H54 (cell line): ENCODE data around the gene ADGRD1.
"Not testable (repeated sequence)": the region's sequence is repeated elsewhere in the genome, so short reads cannot be mapped to it uniquely, and the experiment has no call there.

Experiments used
- DNase-seq: peaks from one replicate; pipeline ENCODE4 v3.0.0; 2011; ENCODE audit warnings: low spot score, mixed read lengths; ENCODE audit not compliant: insufficient read length
- FAIRE-seq: peaks from 3 replicates; lab custom pipeline; 2011; peaks lifted over from hg19 to GRCh38; lab: Jason Lieb, UNC
- POLR2A ChIP-seq: IDR thresholded peaks from 2 replicates; pipeline ENCODE4 v1.6.1; 2011; ENCODE audit warnings: low read depth, mild to moderate bottlenecking, low read length

Gene ADGRD1

DNA sequence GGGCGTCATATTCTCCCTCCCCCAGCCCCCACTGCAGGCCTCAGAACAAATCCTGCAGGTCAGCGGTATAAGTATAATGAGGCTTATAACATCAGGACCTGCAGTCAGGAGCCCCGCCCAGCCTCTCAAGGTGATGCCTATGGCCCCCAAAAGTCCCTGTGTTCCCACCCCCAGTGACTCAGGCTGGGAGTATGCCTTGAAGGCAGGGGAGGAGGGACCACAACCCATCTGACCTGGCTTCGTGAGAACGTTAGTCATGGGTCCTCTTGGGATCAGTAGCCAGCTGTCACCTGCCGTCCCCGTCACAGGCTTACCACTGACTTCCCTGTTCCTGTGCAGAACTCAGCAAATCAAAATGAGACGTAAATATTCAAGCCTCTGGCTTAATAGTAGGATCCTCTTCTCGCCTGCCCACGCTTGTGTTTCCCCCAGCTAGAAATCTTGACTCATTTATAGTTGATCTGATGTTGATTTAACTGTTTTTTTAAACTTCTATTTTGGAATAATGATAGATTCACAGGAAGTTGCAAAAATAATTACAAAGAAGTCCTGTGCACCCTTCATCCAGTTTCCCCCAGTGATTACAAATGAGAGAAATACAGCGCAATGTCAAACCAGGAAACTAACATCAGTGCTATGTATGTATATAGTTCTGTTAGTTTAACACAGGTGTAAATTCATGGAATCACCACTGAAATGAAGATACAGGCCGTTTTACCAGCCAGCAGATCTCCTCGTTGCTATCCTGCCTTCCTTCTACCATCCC is 107.5 kb downstream of the ADGRD1 start:
- FAIRE-seq, result no peak
- no peak for TF ChIP-seq POLR2A
- DNase-seq, result no peak

DNA sequence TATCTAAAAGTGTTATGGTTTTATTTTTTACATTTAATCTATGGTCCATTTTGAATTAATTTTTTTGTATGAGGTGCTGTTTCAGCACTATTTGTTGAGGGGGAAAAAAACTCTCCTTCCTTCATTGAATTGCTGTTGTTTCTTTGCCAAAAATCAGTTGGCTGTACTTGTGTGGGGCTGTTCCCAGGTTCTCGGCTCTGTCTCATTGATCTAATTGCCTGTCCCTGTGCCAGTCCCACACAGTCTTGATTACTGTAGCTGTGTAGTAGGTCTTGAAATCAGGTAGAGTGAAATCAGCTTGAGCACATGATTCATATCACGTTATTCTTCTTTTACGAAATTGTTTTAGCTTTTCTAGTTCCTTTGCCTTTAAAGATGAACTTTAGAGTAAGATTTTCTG is 109.7 kb downstream of the ADGRD1 start:
- DNase-seq (no peak), FAIRE-seq (no peak)
- no peak for TF ChIP-seq POLR2A

DNA sequence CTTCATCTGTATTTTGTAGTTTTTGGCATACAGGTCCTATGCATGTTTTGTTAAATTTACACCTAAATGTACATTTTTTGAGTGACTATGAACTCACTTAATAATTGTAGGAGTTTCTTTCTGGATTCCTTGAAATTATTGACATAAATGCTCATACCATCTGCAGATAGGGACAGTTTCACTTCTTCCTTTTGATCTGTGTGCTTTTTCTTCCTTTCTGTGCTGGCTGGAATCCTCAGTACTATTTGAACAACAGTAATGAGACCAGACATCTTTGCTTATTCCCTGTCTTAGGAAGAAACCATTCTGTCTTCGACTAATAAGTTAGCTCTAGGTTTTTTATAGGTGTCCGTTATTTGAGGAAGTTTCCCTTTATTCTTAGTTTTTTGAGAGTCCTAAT is 110.3 kb downstream of the ADGRD1 start:
- FAIRE-seq (no peak), DNase-seq (no peak)
- TF ChIP-seq POLR2A, result no peak

DNA sequence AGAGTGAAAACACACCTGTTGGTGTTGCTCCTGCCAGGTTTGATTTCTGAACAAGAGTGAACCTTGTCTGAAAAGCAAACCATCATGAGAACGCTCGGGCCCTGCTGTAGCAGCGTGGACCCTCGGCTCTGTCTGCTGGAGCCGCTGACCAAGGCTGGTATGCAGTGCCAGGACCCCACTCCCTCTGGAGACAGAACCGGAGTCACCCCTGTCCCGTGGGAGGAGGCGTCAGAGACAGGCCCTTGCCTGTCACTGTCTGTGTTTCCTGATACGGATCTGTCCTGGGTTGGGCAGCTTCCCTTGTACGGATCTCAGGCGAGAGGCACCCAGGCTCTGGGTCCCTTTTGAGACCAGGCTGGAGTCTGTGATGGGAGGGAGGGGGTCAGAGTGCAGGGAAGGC is 111.6 kb downstream of the ADGRD1 start:
- TF ChIP-seq POLR2A, result no peak
- no peak for FAIRE-seq
- DNase-seq, result no peak

DNA sequence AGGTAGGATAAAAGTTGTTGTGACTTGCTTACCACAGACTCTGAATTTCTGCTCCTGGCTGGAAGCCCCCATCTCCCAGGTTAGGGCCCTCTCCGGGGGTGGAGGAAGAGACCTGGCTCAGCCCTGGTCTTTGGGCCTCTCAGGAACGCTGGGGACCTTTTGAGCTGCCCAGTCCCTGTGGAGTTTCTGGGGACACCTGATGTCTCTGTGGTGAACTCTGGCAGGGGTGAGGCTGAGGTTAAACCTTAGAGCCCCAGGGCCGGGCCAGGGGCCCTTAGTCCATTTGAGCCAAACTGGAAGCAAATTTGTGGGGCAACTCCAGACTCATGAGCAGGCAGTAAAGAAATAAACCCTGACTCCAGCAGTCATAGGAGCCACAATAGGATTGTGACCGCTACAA is 112.1 kb downstream of the ADGRD1 start:
- DNase-seq (no peak), FAIRE-seq (no peak)
- no peak for TF ChIP-seq POLR2A

DNA sequence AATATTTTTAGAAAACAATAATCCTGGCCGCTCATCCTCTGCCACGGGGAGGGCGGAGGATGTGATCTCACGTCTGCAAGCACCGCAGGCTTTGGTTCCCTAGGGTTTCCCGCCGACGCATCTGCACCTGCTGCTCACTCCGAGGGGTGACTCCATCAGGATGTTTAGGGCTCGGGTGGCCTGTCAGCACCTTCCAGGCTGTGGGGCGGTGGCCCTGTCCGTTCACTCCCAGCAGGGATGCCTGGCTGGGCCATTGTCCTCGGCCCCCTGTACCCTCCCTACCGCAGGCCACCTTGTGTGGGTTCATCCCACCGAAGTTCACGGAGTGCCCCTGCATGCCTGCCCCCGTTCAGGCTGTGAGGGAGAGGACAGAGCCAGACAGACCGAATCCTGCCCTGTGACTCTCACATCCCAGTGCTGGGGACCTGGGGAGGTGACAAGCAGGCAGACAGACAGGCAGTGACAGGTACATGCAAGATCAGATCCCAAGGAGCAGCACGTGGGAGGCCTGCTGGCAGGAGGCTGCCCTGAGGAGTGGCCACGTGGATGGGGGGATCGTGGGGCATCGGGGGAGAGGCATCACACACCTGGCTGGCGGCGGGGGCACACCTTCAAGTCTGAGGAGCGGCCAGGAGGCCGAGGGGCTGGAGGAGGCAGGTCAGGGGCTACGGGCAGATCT is 112.6 kb downstream of the ADGRD1 start:
- DNase-seq (no peak), FAIRE-seq (no peak)
- TF ChIP-seq POLR2A, result no peak

DNA sequence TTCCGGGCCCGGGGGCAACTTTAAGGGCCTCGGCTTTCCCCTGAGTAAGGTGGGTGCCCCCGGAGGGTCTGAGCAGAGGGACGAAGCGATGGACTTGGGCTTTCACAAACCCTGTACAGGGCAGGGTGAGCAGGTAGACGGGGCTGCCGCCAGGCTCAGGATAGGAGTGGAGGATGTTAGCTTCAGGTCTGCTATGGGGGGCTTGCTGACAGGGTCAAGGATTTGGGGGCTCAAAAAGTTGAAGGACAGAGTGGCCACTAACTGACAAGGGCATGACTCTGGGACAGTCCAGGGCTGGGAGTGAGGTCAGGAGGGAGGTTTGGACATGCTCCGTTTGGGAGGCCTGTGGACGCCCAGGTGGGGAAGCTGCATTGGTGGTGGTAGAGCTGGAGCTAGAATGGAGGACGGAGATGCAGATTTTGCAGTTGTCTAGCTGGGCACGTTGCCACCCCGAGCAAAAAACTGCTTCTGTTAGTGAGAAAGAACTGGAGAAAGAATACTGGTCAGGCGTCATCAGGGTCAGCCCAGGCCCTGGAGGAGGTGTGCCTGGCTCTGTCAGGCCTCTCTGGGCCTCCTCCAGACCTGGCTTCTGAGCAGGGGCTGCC is 113.3 kb downstream of the ADGRD1 start:
- FAIRE-seq (no peak), DNase-seq (no peak)
- TF ChIP-seq POLR2A, result no peak

DNA sequence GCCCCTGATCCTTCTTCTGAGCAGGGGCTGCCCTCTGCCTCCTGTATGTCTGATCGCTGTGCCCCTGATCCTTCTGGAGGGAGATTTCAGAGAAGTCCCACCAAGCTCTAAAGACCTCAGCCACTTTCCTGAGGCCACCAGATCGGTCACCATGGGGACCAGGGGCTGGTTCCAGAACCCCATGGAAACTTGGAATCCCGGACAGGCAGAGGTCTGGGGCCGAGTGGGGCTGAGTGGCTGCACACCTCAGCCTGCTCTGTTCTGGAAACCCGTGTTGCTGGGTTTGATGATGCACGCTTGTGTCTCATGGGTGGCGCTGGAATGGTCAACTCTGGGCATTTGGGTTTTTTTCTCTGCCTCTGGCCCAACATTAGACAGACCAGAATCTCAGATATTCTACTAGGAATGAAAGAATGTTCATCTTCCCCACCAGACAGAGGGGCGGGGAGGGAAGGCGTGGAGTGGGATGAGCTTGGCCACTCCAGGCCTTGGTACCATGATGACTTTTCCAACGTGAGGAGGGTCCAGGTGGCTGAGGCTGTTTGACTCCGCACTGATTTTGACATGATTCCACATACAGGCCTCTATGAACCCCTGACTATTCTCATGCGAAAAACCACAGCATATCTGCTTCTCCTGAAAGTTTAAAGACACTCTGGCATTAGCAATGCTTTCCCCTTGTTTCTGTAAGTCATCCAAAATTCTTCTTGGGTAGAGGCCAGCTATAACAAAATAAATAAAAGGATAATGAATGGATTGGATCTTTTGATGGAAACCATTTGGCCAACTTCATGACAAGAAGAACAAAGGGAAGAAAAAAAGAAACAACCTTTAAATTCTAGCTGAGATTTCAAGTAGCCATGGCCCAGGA is 114.5 kb downstream of the ADGRD1 start:
- FAIRE-seq (no peak), DNase-seq (no peak)
- TF ChIP-seq POLR2A, result no peak

DNA sequence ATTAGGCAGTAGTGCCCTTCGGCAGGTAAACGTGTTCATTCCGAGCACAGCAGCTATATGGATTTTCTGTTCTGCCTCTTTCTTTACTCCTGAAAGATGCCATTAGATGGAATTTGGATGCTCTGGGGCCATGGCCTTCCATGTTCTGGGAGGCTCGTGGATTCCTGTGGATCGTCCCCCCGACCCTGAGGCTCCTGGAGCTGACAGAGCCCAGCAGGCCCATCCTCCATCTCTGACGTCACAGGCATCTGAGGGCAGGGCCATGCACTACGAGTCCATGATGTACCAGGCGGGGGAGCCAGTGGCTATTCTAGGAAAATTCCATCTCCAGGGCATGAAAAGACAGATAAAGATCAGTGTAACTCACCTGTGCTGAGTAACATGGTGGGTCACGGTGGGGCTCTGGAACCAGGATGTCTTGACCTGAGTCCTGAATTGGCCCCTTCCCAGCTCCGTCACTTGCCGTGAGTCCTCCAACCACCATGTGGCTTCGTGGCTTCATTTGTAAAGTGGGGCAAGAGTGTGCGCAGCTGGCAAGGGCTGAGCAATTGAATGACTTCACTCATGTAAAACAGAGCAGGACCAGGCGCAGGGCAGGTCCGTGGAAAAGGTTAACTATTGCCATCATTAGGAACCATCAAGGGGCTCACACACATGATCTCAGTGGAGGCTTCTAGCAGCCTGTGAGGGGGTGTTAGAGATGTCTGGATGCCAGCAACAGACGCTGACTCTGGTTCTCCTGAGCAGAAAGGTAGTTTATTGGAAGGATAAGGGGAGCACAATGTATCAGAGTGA is 115.4 kb downstream of the ADGRD1 start:
- FAIRE-seq, DNase-seq: not testable (repeated sequence)

DNA sequence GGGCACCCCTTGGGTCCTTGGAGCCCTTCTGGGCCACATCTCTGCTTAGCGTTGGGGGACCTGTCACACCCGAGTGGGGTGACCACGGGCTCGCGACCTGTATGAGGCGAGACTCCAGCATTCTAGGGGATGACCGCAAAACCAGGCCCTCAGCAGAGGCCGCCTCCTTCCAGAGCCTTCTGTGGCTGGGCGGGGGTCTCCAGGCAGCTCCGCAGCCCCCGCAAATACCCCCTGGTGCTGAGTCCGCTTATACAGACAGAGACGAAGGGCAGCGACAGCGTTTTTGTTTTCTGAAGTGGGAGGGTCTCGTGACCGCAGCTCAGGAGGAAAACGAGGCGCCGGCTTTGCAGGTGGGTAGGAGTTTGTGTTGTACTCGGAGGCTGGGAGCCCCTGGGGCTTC is 116.4 kb downstream of the ADGRD1 start:
- not testable (repeated sequence) for FAIRE-seq, DNase-seq

DNA sequence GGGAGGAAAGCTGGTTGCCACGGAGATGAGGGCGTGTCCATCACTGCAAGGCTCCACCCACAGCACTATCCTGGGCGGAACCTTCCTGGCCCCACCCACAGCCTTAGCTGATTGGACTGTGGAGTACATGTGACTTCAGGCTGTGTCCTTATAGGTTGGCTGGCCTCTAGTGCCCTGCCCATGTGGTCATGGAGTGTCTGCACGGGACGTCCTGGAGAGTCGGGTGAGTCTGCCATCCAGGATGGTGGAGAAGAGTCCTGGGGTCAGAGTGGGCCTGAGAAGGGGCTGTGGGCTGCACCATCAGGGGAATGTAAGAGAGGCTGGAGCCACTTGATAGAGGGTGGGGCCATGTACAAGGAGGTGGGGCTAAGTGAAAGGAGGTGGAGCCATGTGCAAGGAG is 117.0 kb downstream of the ADGRD1 start:
- DNase-seq, FAIRE-seq: not testable (repeated sequence)

DNA sequence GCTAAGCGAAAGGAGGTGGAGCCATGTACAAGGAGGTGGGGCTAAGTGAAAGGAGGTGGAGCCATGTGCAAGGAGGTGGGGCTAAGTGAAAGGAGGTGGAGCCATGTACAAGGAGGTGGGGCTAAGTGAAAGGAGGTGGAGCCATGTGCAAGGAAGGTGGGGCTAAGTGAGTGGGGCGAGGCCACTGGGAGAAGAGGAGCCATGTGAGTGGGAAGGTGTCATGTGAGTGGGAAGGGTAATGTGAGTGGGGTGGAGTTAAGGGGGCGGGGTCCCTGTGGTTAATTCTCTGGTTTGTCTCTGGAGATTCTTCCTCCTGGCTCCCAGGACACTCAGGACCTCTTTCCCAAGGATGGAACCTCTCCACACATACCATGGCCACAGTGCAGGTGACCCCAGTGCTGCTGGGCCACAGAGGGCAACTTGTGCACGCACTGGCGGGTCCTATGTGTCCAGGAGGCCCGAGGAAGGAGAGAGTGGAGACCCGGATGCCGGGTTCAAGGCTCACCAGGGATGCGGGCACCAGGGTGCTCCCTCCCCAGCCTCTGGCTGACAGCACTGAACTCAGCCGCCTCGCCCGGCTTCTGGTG is 117.6 kb downstream of the ADGRD1 start:
- FAIRE-seq, DNase-seq: not testable (repeated sequence)

DNA sequence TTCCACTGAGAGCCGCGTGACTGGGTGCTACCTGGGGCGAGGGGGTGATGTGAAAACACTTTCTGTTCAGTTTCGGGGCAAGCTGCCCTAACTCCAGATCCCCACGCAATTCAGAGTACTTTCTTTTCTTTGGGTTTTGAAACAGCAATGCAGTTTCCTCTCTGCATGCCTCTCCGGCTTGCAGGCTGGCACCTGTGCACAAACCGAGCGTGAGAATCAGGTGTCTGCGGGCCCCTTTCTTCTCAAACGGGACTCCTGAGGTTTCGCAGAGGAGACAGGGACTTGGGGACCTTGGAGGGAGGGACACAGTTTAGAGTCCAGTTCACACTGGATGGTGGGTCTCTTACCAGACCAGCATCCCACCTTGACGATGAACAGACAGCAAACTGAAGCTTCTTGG is 118.2 kb downstream of the ADGRD1 start:
- DNase-seq, FAIRE-seq: not testable (repeated sequence)
